H9 (cell line): Measurements from ENCODE around the gene PLEKHM3. TPM values are rescaled to one million over a fixed set of nuclear protein-coding genes. Genes with fewer than 3 reads are reported as not detected.

Source experiments
- DNase-seq: peaks from one replicate; pipeline ENCODE4 v3.0.0-alpha.2; 2017
- H2AFZ ChIP-seq: one replicate; pipeline ENCODE4 v1.6.1; 2013; ENCODE audit warnings: mild to moderate bottlenecking, low read length, control low read depth, moderate library complexity
- H2AK5ac ChIP-seq: 2 replicates; pipeline ENCODE4 v1.6.1; 2013; ENCODE audit warnings: low read length, control low read depth, mixed read lengths; ENCODE audit not compliant: insufficient read length
- H2BK120ac ChIP-seq: one replicate; pipeline ENCODE4 v1.6.1; 2013; ENCODE audit warnings: low read depth, mild to moderate bottlenecking, low read length, control low read depth, inconsistent platforms; ENCODE audit not compliant: poor library complexity, severe bottlenecking
- H2BK12ac ChIP-seq: 2 replicates; pipeline ENCODE4 v1.6.1; 2013; ENCODE audit warnings: low read length, control low read depth, mixed read lengths, low read depth; ENCODE audit not compliant: insufficient read length
- H2BK15ac ChIP-seq: 2 replicates; pipeline ENCODE4 v1.6.1; 2013; ENCODE audit warnings: low read depth, low read length, control low read depth
- H2BK20ac ChIP-seq: one replicate; pipeline ENCODE4 v1.6.1; 2013; ENCODE audit warnings: low read depth, mild to moderate bottlenecking, low read length, control low read depth, inconsistent platforms; ENCODE audit not compliant: poor library complexity, severe bottlenecking
- H2BK5ac ChIP-seq: 2 replicates; pipeline ENCODE4 v1.6.1; 2013; ENCODE audit warnings: low read length, control low read depth, mixed read lengths; ENCODE audit not compliant: insufficient read length
- H3K14ac ChIP-seq: 2 replicates; pipeline ENCODE4 v1.6.1; 2013; ENCODE audit warnings: low read length, control low read depth; ENCODE audit not compliant: insufficient read depth
- H3K18ac ChIP-seq: 2 replicates; pipeline ENCODE4 v1.6.1; 2013; ENCODE audit warnings: low read depth, mild to moderate bottlenecking, mixed read lengths, low read length, control low read depth; ENCODE audit not compliant: insufficient read length
- H3K23ac ChIP-seq: 2 replicates; pipeline ENCODE4 v1.6.1; 2013; ENCODE audit warnings: low read length, control low read depth, mixed read lengths, low read depth; ENCODE audit not compliant: insufficient read length
- H3K23me2 ChIP-seq: 2 replicates; pipeline ENCODE4 v1.6.1; 2013; ENCODE audit warnings: low read depth, mild to moderate bottlenecking, mixed read lengths, low read length, control low read depth; ENCODE audit not compliant: insufficient read length, poor library complexity, severe bottlenecking
- H3K27ac ChIP-seq: 2 replicates; pipeline ENCODE4 v1.5.1; 2013; ENCODE audit warnings: low read length, control low read depth, mixed read lengths, low read depth; ENCODE audit not compliant: insufficient read length
- H3K27me3 ChIP-seq: 2 replicates; pipeline ENCODE4 v1.6.1; 2013; ENCODE audit warnings: low read length, control low read depth, inconsistent platforms; ENCODE audit not compliant: insufficient read depth
- H3K4ac ChIP-seq: 2 replicates; pipeline ENCODE4 v1.6.1; 2013; ENCODE audit warnings: low read depth, mild to moderate bottlenecking, control low read depth, inconsistent platforms, low read length, moderate library complexity
- H3K4me1 ChIP-seq: 2 replicates; pipeline ENCODE4 v1.6.1; 2013; ENCODE audit warnings: low read length, control low read depth, inconsistent platforms; ENCODE audit not compliant: insufficient read depth
- H3K4me2 ChIP-seq: 2 replicates; pipeline ENCODE4 v1.6.1; 2013; ENCODE audit warnings: low read length, control low read depth, mixed read lengths; ENCODE audit not compliant: insufficient read length, insufficient read depth
- H3K56ac ChIP-seq: 2 replicates; pipeline ENCODE4 v1.6.1; 2013; ENCODE audit warnings: low read depth, mild to moderate bottlenecking, mixed read lengths, low read length, control low read depth; ENCODE audit not compliant: insufficient read length
- H3K79me1 ChIP-seq: 2 replicates; pipeline ENCODE4 v1.6.1; 2013; ENCODE audit warnings: low read depth, mild to moderate bottlenecking, moderate library complexity, low read length, control low read depth, inconsistent platforms; ENCODE audit not compliant: insufficient read depth, poor library complexity, severe bottlenecking
- H3K79me2 ChIP-seq: 2 replicates; pipeline ENCODE4 v1.6.1; 2013; ENCODE audit warnings: low read length, control low read depth, inconsistent platforms; ENCODE audit not compliant: insufficient read depth
- H3K9ac ChIP-seq: 2 replicates; pipeline ENCODE4 v1.6.1; 2013; ENCODE audit warnings: low read length, control low read depth, mixed read lengths; ENCODE audit not compliant: insufficient read length; ENCODE audit errors: extremely low read depth
- H3K9me3 ChIP-seq: one replicate; pipeline ENCODE4 v1.6.1; 2013; ENCODE audit warnings: low read depth, low read length, inconsistent platforms; ENCODE audit not compliant: control insufficient read depth
- H3T11ph ChIP-seq: one replicate; pipeline ENCODE4 v1.6.1; 2013; ENCODE audit warnings: mild to moderate bottlenecking, low read length, control low read depth, inconsistent platforms
- H4K20me1 ChIP-seq: one replicate; pipeline ENCODE4 v1.6.1; 2013; ENCODE audit not compliant: control insufficient read depth, insufficient read length, insufficient read depth
- H4K5ac ChIP-seq: 2 replicates; pipeline ENCODE4 v1.6.1; 2013; ENCODE audit warnings: low read depth, mild to moderate bottlenecking, mixed read lengths, low read length, control low read depth; ENCODE audit not compliant: insufficient read length
- H4K8ac ChIP-seq: replicated peaks from 2 replicates; pipeline ENCODE4 v1.6.1; 2013; ENCODE audit warnings: low read length, control low read depth, mixed read lengths, low read depth; ENCODE audit not compliant: insufficient read length
- H4K91ac ChIP-seq: 2 replicates; pipeline ENCODE4 v1.6.1; 2013; ENCODE audit warnings: low read depth, mild to moderate bottlenecking, moderate library complexity, mixed read lengths, low read length, control low read depth; ENCODE audit not compliant: insufficient read length
- H3K27ac Mint-ChIP-seq, 3 experiments: 2 replicates in 2 of 3; 3 replicates in 1 of 3; pipeline ENCODE4 v1.8.0; 2020 to 2021; ENCODE audit warnings: mixed read lengths in 3 of 3, mild to moderate bottlenecking in 1 of 3, moderate library complexity in 1 of 3
- H3K27me3 Mint-ChIP-seq: 2 replicates; pipeline ENCODE4 v1.8.0; 2021; ENCODE audit warnings: low read depth, mild to moderate bottlenecking, moderate library complexity, mixed read lengths
- H3K36me3 Mint-ChIP-seq, 3 experiments: 2 replicates in 2 of 3; 3 replicates in 1 of 3; pipeline ENCODE4 v1.8.0; 2020 to 2021; ENCODE audit warnings: low read depth in 3 of 3, mixed read lengths in 3 of 3; ENCODE audit not compliant: insufficient read depth in 1 of 3
- H3K4me1 Mint-ChIP-seq, 2 experiments: 2 replicates each; pipeline ENCODE4 v1.8.0; 2020; ENCODE audit warnings: mixed read lengths in 2 of 2
- H3K4me3 Mint-ChIP-seq, 2 experiments: 2 replicates in 1 of 2; 3 replicates in 1 of 2; pipeline ENCODE4 v1.8.0; 2020 to 2021; ENCODE audit warnings: mild to moderate bottlenecking in 2 of 2, mixed read lengths in 2 of 2, moderate library complexity in 1 of 2
- H3K9me3 Mint-ChIP-seq, 2 experiments: 2 replicates in 1 of 2; 3 replicates in 1 of 2; pipeline ENCODE4 v1.8.0; 2020; ENCODE audit warnings: mild to moderate bottlenecking in 2 of 2, mixed read lengths in 2 of 2, moderate library complexity in 1 of 2
- WGBS: extraction: QIAGEN DNeasy Blood & Tissue Kit; methylation state at CpG from one replicate; pipeline ENCODE4 v1.1.7; 2013; ENCODE audit warnings: missing lambda C conversion rate, low lambda C conversion rate, mixed read lengths; ENCODE audit not compliant: insufficient read length; ENCODE audit errors: extremely low coverage; 5-methylcytosine and 5-hydroxymethylcytosine counted together
- total RNA-seq: library from RNA; stranded (reverse); gene quantifications from 2 replicates; pipeline ENCODE4 v1.2.1, GENCODE V29; 2021
- TF ChIP-seq, protein P1 (sequence below): fragments of 200-600 bp; sonication (generic); conservative IDR thresholded peaks from 3 replicates; pipeline ENCODE4 v1.8.0; 2021; ENCODE audit warnings: antibody characterized with exemption, mild to moderate bottlenecking

Gene PLEKHM3
- total RNA-seq, 1 experiment from 2014 or later = 7.5 TPM

DNA sequence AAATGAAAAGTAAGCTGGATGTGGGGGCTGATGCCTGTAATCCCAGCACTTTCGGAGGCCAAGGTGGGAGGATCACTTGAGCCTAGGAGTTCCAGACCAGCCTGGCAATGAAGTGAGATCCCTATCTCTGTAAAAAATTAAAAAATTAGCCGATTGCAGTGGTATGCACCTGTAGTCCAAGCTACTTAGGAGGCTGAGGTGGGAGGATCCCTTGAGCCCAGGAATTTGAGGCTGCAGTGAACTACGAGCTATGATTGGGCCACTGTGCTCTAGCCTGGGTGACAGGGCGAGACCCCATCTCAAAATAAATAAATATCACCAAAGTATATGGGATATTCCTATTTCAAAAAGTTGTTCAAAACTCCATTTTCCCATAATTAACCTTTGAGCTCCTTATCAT, 154.5 kb downstream of the PLEKHM3 start:
- no peak overlapping the region for H2AFZ ChIP-seq
- H3K79me2 ChIP-seq = no peaks in the 10 kb centered on the region
- H3K4me1 ChIP-seq = peaks cover under 1% of the 10 kb centered on the region; the same call in 1 of the 2 replicates
- H3K9ac ChIP-seq = no peak overlapping the region
- H3K18ac ChIP-seq = no peak overlapping the region
- H3K27ac Mint-ChIP-seq = no peak overlapping the region
- no peak overlapping the region for H3K4me2 ChIP-seq
- WGBS = no CpG with 5 or more reads among the region's 4 CpGs
- no peak overlapping the region for H3K56ac ChIP-seq
- no peaks in the 10 kb centered on the region for H3K9me3 Mint-ChIP-seq
- H4K5ac ChIP-seq = no peak overlapping the region
- no peak for DNase-seq
- H4K91ac ChIP-seq = no peak overlapping the region
- no peak overlapping the region for H2BK12ac ChIP-seq
- no peak overlapping the region for H2AK5ac ChIP-seq
- H3K27me3 Mint-ChIP-seq = no peaks in the 10 kb centered on the region
- no peak overlapping the region for H3K27ac ChIP-seq
- H3K27me3 ChIP-seq = no peaks in the 10 kb centered on the region
- no peaks in the 10 kb centered on the region for H3K23me2 ChIP-seq
- TF ChIP-seq, protein P1, sequence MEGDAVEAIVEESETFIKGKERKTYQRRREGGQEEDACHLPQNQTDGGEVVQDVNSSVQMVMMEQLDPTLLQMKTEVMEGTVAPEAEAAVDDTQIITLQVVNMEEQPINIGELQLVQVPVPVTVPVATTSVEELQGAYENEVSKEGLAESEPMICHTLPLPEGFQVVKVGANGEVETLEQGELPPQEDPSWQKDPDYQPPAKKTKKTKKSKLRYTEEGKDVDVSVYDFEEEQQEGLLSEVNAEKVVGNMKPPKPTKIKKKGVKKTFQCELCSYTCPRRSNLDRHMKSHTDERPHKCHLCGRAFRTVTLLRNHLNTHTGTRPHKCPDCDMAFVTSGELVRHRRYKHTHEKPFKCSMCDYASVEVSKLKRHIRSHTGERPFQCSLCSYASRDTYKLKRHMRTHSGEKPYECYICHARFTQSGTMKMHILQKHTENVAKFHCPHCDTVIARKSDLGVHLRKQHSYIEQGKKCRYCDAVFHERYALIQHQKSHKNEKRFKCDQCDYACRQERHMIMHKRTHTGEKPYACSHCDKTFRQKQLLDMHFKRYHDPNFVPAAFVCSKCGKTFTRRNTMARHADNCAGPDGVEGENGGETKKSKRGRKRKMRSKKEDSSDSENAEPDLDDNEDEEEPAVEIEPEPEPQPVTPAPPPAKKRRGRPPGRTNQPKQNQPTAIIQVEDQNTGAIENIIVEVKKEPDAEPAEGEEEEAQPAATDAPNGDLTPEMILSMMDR = no peak
- H2BK15ac ChIP-seq = no peak overlapping the region
- H4K20me1 ChIP-seq = no peaks in the 10 kb centered on the region
- no peak overlapping the region for H4K8ac ChIP-seq
- H3T11ph ChIP-seq = no peak overlapping the region
- no peaks in the 10 kb centered on the region for H3K79me1 ChIP-seq
- peaks cover 24 to 26% of the 10 kb centered on the region in 2 experiments for H3K4me1 Mint-ChIP-seq
- H3K9me3 ChIP-seq = no peaks in the 10 kb centered on the region
- H2BK5ac ChIP-seq = no peak overlapping the region
- H3K14ac ChIP-seq = no peak overlapping the region
- H3K23ac ChIP-seq = no peak overlapping the region
- H3K36me3 Mint-ChIP-seq = no peaks in the 10 kb centered on the region
- H2BK120ac ChIP-seq = no peak overlapping the region
- H2BK20ac ChIP-seq = no peak overlapping the region
- H3K4me3 Mint-ChIP-seq = no peak overlapping the region
- no peak overlapping the region for H3K4ac ChIP-seq
